Medulla oblongata (tissue), 1 donor: ENCODE data around the gene CDYL2.

Source experiments
- DNase-seq: peaks from one replicate; pipeline ENCODE4 v3.0.0-alpha.2; 2015; ENCODE audit errors: extremely low spot score

The CDYL2 gene

DNA sequence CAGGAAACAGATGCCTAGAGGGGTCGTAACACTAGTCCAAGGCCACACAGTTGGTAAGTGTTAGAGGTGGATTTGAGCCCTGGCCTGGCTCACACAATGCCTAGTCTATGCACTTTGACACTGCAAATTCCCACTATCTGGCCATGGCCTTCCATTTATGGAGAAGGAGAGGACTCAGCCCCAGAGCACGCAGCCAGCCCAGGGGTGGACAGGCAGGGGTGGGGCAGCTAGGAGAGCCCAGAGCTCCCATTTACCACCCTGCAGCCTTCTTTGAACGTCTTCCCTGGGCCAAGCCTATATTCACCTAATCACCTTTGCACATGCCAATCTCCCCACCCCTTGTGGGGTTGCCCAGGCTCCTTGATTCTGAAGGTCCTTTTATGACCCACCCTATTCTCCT, 182.4 kb downstream of the CDYL2 start:
- no peak for DNase-seq

DNA sequence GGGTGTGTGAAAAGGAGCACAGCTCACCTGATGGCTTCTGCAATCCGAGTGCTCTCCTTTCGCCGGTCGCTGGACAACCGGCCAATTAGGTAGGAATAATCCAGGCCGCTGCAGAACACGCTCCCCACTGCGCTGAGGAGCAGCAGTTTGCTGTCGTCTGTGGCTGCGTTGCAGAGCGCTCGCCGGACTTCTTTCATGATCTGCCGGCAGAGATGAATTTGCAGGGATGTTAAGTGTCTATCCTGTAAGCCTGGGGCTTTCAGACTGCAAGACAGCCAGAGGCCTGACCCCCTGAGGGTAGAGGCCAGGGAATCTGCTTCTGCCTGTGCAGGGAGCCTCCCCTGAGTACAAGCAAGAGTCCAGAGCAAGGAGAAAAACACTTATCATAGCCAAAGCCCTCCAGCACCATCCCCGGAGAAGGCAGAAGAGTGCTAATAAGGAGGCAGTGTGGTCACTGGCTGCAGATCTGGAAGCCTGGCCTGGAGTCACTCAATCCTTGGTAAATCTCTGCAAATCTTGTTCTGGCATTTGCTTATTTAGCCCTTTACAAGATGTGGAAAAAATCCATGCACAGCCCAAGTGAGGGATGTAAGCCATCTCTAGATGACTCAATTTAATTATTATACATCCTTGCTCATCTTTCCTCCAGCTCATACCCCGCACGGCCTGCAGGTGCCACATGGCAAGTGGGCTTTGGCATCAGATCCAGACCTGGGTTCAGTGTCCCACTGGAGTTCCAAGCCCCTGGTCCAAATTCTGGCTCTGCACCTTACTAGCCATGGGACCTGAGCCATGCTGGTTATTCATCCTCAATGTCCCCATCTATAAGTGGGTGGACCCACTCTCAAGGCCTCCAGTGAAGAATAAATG, 183.4 kb downstream of the CDYL2 start:
- no peak for DNase-seq

GRCh38 chr16:80619824-80620223, 184.6 kb downstream of the CDYL2 start:
- DNase-seq, result no peak

DNA sequence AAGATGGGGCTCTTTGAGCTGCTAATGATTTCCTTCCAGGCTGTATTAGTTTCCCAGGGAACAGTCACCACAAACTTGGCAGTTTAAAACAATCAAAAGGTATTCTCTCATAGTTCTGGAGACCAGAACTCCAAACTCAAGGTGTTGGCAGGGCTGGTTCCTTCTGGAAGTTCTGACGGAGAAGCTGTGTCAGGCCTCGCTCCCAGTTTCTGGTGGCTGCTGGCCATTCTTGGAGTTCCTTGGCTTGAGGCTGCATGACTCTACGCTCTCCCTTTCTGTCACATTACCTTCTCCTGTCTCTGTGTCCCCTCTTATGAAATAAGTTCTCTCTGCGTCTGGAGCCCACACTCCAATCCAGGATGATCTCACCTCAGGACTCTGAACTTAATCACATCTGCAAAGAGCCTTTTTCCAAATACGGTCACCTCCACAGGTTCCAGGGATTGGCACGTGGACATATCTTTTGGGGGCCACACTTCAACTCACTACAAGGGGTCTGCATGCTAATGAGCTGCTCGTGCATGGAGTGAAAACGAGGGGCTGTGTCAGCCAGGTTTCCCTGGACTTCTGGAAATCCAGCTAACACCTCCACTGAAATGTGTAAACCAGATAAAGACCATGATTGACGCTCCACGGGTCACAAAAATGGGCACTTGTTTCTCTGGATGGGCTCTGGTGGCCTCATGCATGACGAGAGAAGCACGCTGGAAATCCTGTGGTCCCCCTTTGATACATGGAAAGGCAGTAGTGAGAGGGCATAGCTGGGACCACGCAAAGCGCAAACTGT, 185.3 kb downstream of the CDYL2 start:
- no peak for DNase-seq

DNA sequence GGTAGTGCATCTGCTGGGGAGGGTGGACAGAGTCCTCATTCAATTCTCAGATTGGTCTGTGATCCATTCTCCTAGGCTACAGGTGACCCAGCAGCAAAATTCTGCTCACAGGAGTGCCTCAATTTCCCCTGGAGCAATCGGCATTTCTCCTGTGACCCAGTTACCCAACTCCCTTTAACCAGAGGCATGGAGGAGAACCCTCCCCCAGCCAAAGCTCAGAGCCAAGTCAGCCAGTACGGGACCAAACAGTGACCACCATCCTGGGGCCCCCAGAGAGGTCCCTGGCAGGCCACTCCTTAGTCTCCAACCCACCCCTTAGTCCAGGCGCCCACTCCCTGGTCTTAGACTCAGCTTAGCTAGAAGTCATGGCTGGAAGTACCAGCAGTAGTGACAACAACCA, 188.0 kb downstream of the CDYL2 start:
- DNase-seq, result no peak

- DNase-seq, result no peak
These were observed 188.7 kb downstream of the CDYL2 start for GRCh38 chr16:80615735-80616134.

- no peak for DNase-seq
These were observed 189.3 kb downstream of the CDYL2 start for GRCh38 chr16:80614908-80615671.

DNA sequence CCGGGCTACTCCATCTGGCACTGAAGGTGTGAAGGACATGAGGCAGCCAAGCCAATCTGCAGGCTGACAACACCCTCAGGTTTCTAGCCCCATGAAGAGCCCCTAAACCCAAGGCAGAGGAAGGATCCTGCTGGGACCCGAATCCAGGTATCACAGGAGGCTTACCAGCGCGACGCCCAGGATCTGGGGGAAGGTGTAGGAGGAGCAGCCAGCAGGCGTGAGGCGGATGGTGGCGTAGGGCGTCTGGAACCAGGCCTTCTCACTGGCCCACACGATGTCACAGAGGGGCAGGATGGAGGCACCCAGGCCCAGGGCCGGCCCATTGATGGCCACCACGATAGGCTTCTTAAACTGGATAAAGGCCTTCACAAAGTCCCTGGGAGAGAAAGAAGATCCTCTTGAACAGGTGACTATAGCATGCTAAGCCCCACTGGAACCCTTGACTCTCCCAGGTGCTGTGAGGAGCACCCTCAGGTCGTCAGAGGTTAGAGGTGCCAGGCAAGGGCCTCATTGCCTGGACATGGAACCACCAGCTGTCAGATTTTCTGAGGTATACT, 191.9 kb downstream of the CDYL2 start:
- DNase-seq, result no peak

DNA sequence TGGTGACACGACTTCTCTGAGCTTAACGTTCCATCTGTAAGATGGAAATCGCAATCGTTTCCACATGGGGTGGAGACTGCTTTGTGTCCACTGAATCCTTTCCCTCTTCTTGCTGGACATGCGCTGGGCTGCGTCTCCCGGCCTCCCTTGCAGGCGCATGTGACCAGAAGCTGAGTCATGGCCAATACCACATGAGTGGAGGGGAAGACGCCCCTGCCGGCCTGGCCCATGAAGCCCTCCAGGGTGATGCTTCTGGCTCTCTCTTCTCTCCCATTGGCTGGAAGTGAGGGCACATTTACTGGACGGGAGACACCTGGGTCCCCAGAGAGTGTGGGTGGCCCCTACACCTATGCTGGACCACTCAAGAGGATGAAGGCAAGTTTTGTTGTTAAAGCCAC, 192.5 kb downstream of the CDYL2 start:
- DNase-seq, result no peak

DNA sequence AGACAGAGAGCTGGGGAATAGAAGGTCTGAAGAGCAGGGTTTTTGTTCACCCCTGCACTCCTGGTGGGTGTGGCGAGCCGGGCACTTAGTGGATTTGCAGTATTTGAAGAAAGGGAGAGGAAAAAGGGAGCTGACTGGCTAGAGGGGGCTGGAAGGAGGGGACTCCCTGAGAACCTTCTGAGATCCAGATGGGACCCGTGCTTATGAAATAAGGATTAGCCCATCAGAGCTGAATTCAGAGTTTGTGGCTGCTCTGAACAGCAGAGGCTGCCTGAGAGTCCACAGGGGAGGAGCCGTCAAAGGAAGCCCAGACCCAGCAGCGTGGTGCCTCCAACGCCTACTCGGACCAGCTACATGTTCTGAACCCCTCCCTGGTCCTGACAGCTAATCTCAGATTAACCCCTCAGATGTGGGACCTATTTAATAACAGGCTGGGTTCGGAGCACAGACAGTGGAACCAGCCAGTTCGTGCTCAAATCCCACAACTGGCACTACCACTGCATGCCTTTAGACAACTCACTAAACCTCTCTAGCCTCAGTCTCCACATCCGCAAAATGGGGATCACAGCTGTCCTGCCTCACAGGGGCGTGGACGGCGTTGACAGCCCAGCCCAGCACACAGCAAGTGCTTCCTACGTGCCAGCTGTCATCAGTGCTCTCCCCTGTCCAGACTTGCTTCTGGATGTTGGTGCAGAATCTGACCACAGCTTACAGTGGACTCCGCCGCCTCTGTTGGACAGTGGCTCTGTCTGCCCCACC, 193.0 kb downstream of the CDYL2 start:
- no peak for DNase-seq

GRCh38 chr16:80610481-80611156, 193.8 kb downstream of the CDYL2 start:
- DNase-seq, result peak; percentile 10

DNA sequence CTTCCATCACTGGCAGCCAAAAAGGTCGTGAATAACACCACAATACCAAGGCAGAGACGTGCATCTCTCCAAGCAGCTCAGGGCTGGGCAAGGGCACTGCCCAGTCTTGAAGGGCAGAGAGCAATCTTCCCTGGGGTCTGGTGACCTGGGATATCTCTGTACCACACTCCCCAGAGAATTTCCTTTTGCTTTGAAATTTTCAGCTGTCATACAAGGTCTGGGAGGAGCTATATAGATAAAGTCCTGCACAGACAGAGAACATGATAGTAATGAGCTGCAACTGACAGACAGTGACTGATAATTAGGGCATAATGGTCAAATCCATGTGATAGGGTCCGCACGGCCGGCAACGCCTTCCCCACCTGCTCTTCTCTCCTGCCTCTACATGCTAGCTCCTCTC, 195.5 kb downstream of the CDYL2 start:
- no peak for DNase-seq

- no peak for DNase-seq
These were observed 197.2 kb downstream of the CDYL2 start for GRCh38 chr16:80607204-80607603.

- DNase-seq, result no peak
These were observed 198.1 kb downstream of the CDYL2 start for GRCh38 chr16:80606221-80606766.

DNA sequence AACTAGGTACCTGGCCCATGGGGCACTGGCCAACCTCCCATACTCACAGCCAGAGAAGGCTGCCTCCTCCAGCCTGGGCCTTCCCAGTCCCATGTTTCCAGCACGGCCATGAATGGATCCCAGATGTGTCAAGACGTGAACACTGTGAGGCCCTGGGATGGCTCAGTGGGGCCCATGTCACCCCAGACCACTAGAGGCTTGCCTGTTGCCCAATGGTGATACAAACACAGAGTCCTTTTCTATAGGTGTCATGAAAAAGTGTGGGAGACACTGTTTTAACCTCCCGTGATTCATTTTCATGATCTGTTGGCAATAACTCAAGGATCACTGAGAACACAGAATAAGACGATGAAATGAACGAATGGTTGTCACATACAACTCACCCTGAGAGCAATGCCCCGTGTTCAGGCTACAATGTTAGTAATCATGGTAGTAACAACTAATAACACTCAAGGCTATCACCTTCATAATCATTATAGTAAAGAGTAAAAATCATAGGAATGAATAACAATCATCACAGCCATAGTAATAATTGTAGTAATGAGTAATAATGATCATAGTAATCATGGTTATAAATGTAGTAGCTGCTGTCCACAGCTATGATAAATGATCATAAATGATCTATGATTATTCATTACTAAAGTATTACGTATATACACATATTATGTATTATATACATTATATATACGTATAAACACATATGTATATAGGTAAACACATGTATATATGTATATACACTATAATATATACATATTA, 199.6 kb downstream of the CDYL2 start:
- no peak for DNase-seq

DNA sequence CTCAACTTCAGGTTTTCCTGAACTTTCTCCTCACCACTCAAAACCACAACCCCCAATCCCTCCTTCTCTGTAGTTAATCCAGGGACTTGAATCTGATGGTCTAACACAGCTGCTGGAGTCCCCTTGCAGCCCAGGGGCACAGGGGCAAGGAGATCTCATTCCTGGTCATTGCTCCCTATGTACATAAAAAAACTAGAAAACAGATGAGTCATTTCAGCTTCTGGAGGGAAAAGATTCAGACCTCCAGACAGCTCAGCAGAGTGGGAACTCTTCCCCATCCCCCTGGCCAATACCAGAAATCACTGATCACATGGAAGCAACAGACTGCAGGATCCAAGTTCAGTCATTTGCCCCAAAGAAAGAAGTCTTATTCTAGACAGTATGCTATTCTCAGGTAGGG, 201.5 kb downstream of the CDYL2 start:
- no peak for DNase-seq

DNA sequence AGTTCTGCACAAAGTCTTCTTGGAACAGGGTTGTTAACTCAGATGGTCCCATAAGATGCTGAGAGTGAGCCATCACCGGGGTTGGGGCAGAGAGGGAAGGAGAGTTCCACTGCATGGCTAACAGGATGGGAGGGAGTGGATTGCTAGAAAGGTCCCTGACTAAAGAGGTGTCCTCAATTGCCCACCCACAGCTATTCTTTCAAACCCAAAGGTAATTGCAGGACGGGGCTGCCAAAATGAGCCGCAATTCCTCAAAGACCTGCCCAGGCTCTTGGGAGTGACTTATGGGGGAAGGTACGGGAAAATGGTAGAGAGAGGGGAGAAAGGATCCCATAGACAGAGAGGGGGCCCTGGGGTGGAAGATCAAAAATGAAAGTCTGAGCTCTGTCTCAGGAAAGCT, 203.2 kb downstream of the CDYL2 start:
- DNase-seq, result no peak

GRCh38 chr16:80599466-80599865, 204.9 kb downstream of the CDYL2 start:
- no peak for DNase-seq

GRCh38 chr16:80596507-80597207, 207.7 kb downstream of the CDYL2 start:
- DNase-seq, result no peak
